Measurements from ENCODE around the gene RPS2. TPM values are rescaled to one million over a fixed set of nuclear protein-coding genes. Genes with fewer than 3 reads are reported as not detected.

The RPS2 gene
- total RNA-seq, 1 experiment from 2014 or later = 4,395 TPM

DNA sequence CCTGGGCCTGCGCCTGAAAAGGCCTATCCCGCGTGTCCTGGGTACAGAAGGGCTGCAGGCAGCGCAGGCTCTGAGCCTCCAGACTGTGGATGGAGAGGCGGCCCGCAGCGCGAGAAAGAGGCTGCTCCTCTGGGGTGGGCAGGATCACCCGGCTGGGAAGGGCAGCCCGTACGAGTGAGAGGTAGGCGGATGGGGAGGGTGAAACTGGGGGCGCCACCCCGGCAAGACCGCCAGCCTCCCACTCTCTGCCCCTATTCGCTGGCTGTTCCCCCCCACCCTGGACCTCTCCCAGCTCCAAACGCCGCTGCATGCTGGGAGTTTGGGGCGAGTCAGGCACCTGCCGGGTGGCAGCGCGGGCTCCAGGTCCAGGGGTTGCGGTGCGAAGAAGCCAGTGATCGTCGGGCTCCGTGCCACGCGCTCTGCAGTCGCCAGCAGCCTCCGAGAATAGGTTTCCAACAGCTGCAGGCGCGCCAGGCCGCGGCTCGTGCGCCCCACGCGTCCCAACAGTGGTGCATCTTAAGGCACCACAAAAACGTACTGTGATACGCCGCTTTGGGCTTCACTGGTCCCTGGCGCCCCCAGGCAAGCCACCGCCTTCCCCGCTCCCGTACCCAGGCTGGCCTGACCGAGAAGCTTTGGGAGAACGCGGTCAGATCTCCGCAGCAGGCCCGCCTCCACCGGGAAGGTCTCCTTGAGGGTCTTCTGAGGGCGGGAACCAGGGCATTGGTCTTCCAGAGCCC, 15.6 kb upstream of the RPS2 start (continued):
- TF ChIP-seq, protein P1, sequence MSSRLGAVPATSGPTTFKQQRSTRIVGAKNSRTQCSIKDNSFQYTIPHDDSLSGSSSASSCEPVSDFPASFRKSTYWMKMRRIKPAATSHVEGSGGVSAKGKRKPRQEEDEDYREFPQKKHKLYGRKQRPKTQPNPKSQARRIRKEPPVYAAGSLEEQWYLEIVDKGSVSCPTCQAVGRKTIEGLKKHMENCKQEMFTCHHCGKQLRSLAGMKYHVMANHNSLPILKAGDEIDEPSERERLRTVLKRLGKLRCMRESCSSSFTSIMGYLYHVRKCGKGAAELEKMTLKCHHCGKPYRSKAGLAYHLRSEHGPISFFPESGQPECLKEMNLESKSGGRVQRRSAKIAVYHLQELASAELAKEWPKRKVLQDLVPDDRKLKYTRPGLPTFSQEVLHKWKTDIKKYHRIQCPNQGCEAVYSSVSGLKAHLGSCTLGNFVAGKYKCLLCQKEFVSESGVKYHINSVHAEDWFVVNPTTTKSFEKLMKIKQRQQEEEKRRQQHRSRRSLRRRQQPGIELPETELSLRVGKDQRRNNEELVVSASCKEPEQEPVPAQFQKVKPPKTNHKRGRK (CRISPR knock-in tag; IDR thresholded peaks at IDR 0.05; ENCODE audit: borderline replicate concordance) = no peak
- no peak for TF ChIP-seq KAT7 (CRISPR knock-in tag; IDR thresholded peaks at IDR 0.05; ENCODE audit: borderline replicate concordance)
- TF ChIP-seq ZNF423 (CRISPR knock-in tag; IDR thresholded peaks at IDR 0.05) = no peak
- TF ChIP-seq ZNF416 (CRISPR knock-in tag; IDR thresholded peaks at IDR 0.05) = 0 out of 2 replicates have a peak, but pooled peaks have one; percentile 19
- TF ChIP-seq, protein P2, sequence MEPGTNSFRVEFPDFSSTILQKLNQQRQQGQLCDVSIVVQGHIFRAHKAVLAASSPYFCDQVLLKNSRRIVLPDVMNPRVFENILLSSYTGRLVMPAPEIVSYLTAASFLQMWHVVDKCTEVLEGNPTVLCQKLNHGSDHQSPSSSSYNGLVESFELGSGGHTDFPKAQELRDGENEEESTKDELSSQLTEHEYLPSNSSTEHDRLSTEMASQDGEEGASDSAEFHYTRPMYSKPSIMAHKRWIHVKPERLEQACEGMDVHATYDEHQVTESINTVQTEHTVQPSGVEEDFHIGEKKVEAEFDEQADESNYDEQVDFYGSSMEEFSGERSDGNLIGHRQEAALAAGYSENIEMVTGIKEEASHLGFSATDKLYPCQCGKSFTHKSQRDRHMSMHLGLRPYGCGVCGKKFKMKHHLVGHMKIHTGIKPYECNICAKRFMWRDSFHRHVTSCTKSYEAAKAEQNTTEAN (CRISPR knock-in tag; IDR thresholded peaks at IDR 0.05) = no peak
- TF ChIP-seq CDX4 (CRISPR knock-in tag; IDR thresholded peaks at IDR 0.05; ENCODE audit: borderline replicate concordance) = no peak
- TF ChIP-seq RORB (CRISPR knock-in tag; IDR thresholded peaks at IDR 0.05) = no peak
- TF ChIP-seq ZNF232 (CRISPR knock-in tag; IDR thresholded peaks at IDR 0.05) = no peak
- no peak for TF ChIP-seq SMAD4 (CRISPR knock-in tag; IDR thresholded peaks at IDR 0.05)
- TF ChIP-seq, protein P3, sequence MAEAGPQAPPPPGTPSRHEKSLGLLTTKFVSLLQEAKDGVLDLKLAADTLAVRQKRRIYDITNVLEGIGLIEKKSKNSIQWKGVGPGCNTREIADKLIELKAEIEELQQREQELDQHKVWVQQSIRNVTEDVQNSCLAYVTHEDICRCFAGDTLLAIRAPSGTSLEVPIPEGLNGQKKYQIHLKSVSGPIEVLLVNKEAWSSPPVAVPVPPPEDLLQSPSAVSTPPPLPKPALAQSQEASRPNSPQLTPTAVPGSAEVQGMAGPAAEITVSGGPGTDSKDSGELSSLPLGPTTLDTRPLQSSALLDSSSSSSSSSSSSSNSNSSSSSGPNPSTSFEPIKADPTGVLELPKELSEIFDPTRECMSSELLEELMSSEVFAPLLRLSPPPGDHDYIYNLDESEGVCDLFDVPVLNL (CRISPR knock-in tag; IDR thresholded peaks at IDR 0.05; ENCODE audit: borderline replicate concordance, low read depth) = no peak
- no peak for TF ChIP-seq ZNF263 (CRISPR knock-in tag; IDR thresholded peaks at IDR 0.05; ENCODE audit: low read depth)
- TF ChIP-seq TP53 (CRISPR knock-in tag; IDR thresholded peaks at IDR 0.05) = no peak
- TF ChIP-seq MYBL2 (CRISPR knock-in tag; IDR thresholded peaks at IDR 0.05) = peak; percentile 57; the same call in 1 of the 2 replicates
- 0 out of 2 replicates have a peak, but pooled peaks have one; percentile 28 for TF ChIP-seq EMX1 (CRISPR knock-in tag; IDR thresholded peaks at IDR 0.05)
- TF ChIP-seq, protein P4, sequence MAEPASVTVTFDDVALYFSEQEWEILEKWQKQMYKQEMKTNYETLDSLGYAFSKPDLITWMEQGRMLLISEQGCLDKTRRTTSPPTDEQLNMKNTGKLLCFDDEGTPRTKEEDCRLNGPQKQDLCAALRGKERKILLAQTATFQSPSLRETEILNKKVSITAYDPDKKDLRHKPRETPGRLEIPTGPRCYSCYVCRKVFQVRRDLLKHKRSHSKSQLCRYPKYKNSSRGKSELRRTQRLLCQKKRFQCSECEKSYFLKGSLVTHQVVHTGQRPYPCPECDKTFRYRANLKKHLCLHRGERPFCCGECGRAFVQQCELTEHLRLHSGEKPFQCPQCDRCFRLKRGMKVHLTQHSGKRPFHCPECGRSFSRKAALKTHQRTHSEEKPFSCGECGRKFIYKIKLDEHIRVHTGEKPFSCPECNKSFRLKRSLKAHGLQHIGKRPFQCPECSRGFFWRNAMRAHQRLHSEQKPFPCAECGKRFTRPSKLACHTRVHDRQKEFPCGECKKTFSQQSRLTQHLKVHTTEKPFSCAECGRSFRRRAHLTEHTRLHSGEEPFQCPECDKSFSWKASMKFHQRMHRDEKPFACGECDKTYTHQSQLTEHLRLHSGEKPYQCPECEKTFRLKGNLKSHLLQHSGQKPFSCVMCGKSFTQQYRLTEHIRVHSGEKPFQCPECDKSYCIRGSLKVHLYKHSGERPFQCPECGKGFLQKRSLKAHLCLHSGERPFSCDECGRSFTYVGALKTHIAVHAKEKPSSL (CRISPR knock-in tag; conservative IDR thresholded peaks at IDR 0.05) = no peak
- TF ChIP-seq TEAD4 (CRISPR knock-in tag; IDR thresholded peaks at IDR 0.05) = no peak
- TF ChIP-seq, protein P5, sequence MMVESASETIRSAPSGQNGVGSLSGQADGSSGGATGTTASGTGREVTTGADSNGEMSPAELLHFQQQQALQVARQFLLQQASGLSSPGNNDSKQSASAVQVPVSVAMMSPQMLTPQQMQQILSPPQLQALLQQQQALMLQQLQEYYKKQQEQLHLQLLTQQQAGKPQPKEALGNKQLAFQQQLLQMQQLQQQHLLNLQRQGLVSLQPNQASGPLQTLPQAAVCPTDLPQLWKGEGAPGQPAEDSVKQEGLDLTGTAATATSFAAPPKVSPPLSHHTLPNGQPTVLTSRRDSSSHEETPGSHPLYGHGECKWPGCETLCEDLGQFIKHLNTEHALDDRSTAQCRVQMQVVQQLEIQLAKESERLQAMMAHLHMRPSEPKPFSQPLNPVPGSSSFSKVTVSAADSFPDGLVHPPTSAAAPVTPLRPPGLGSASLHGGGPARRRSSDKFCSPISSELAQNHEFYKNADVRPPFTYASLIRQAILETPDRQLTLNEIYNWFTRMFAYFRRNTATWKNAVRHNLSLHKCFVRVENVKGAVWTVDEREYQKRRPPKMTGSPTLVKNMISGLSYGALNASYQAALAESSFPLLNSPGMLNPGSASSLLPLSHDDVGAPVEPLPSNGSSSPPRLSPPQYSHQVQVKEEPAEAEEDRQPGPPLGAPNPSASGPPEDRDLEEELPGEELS (CRISPR knock-in tag; IDR thresholded peaks at IDR 0.05) = peak; percentile 62; the same call in 1 of the 2 replicates
- TF ChIP-seq NFYB (CRISPR knock-in tag; conservative IDR thresholded peaks at IDR 0.05; ENCODE audit: low read depth) = no peak; the same call in 1 of the 2 replicates
- no peak for TF ChIP-seq ZBTB21 (CRISPR knock-in tag; IDR thresholded peaks at IDR 0.05; ENCODE audit: borderline replicate concordance)
- no peak for TF ChIP-seq GTF2I (CRISPR knock-in tag; conservative IDR thresholded peaks at IDR 0.05)
- no peak for TF ChIP-seq FOXK1 (CRISPR knock-in tag; IDR thresholded peaks at IDR 0.05)
- no peak for TF ChIP-seq MXD4 (CRISPR knock-in tag; IDR thresholded peaks at IDR 0.05; ENCODE audit: borderline replicate concordance)
- TF ChIP-seq GRHL2 (CRISPR knock-in tag; IDR thresholded peaks at IDR 0.05; ENCODE audit: insufficient replicate concordance, severe bottlenecking) = no peak
- no peak for TF ChIP-seq ELF4 (CRISPR knock-in tag; IDR thresholded peaks at IDR 0.05; ENCODE audit: low read depth)
- no peak for TF ChIP-seq JAZF1 (CRISPR knock-in tag; IDR thresholded peaks at IDR 0.05)
- TF ChIP-seq, protein P6, sequence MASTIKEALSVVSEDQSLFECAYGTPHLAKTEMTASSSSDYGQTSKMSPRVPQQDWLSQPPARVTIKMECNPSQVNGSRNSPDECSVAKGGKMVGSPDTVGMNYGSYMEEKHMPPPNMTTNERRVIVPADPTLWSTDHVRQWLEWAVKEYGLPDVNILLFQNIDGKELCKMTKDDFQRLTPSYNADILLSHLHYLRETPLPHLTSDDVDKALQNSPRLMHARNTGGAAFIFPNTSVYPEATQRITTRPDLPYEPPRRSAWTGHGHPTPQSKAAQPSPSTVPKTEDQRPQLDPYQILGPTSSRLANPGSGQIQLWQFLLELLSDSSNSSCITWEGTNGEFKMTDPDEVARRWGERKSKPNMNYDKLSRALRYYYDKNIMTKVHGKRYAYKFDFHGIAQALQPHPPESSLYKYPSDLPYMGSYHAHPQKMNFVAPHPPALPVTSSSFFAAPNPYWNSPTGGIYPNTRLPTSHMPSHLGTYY (CRISPR knock-in tag; IDR thresholded peaks at IDR 0.05) = no peak
- TF ChIP-seq, protein P7, sequence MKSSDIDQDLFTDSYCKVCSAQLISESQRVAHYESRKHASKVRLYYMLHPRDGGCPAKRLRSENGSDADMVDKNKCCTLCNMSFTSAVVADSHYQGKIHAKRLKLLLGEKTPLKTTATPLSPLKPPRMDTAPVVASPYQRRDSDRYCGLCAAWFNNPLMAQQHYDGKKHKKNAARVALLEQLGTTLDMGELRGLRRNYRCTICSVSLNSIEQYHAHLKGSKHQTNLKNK (CRISPR knock-in tag; IDR thresholded peaks at IDR 0.05) = no peak
- no peak for TF ChIP-seq ZNF121 (CRISPR knock-in tag; IDR thresholded peaks at IDR 0.05)
- TF ChIP-seq, protein P8, sequence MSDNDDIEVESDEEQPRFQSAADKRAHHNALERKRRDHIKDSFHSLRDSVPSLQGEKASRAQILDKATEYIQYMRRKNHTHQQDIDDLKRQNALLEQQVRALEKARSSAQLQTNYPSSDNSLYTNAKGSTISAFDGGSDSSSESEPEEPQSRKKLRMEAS (CRISPR knock-in tag; IDR thresholded peaks at IDR 0.05) = peak; percentile 64; the same call in 1 of the 2 replicates
